Gastrocnemius medialis (tissue), 4 donors: ENCODE data around the gene AGAP3. TPM values are rescaled to one million over a fixed set of nuclear protein-coding genes. Genes with fewer than 3 reads are reported as not detected.

Source experiments
- ATAC-seq, 2 donors: fragments of 150-250 bp; one replicate each; pipeline ENCODE4 v1.9.1; 2016
- DNase-seq, 2 donors: peaks; one replicate each; pipeline ENCODE4 v3.0.0-alpha.2; 2019
- H3K27ac ChIP-seq, 4 donors: fragments of 200-600 bp; sonication (generic); 1 replicate in 1 of 4; 2 replicates in 3 of 4; pipeline ENCODE4 v1.5.1; 2016 to 2018; ENCODE audit warnings: mild to moderate bottlenecking in 2 of 4, moderate library complexity in 1 of 4
- H3K27me3 ChIP-seq, 3 donors: fragments of 200-600 bp; sonication (generic) in 2 of 3; 1 replicate in 1 of 3; 2 replicates in 2 of 3; pipeline versions ENCODE4 v1.5.1 to v1.6.0; 2016 to 2019; ENCODE audit warnings: mild to moderate bottlenecking in 1 of 3, moderate library complexity in 1 of 3
- H3K36me3 ChIP-seq, 2 donors: fragments of 200-600 bp; sonication (generic) in 1 of 2; one replicate each; pipeline ENCODE4 v1.5.1; 2017 to 2018
- H3K4me1 ChIP-seq, 2 donors: fragments of 200-600 bp; sonication (generic) in 1 of 2; one replicate each; pipeline ENCODE4 v1.5.1; 2016 to 2017; ENCODE audit warnings: mild to moderate bottlenecking in 2 of 2
- H3K4me3 ChIP-seq, 4 donors: fragments of 200-600 bp; sonication (generic) in 3 of 4; 1 replicate in 1 of 4; 2 replicates in 3 of 4; pipeline ENCODE4 v1.5.1; 2016 to 2019; ENCODE audit warnings: mild to moderate bottlenecking in 2 of 4
- H3K9me3 ChIP-seq, 3 donors: fragments of 200-600 bp; sonication (generic) in 2 of 3; 1 replicate in 1 of 3; 2 replicates in 2 of 3; pipeline ENCODE4 v1.5.1; 2016 to 2019
- POLR2A ChIP-seq, 2 donors: fragments of 450-650 bp; IDR thresholded peaks; one replicate each; pipeline ENCODE4 v1.6.1; 2017; ENCODE audit warnings: antibody characterized with exemption in 2 of 2, mild to moderate bottlenecking in 2 of 2, moderate library complexity in 2 of 2
- in situ Hi-C, 4 donors: fragments of 200-750 bp; cut with MboI; loops; one replicate each; pipeline versions ENCODE4 v1.15.0 to v1.8.0; 2017; ENCODE audit warnings: low sequenced_read_pairs in 4 of 4
- intact Hi-C: fragments of 100-400 bp; cut with DNase I; formaldehyde crosslinking; loops from one replicate; pipeline ENCODE4 v1.15.1; 2023; ENCODE audit warnings: low total_unique reads
- total RNA-seq, 4 donors: library from RNA; depleted of rRNA; stranded (reverse); fragments of >200 nt; gene quantifications; one replicate each; pipeline versions ENCODE4 v1.1.0 to v1.2.3, GENCODE V29; 2016
- TF ChIP-seq, protein P1 (sequence below), 5 experiments: fragments of 450-650 bp in 3 of 5; fragments of 200-600 bp in 2 of 5; sonication (generic) in 2 of 5; IDR thresholded peaks in 4 of 5; conservative IDR thresholded peaks in 1 of 5; 1 replicate in 4 of 5; 2 replicates in 1 of 5; pipeline ENCODE4 v1.5.1; 2016 to 2019; ENCODE audit warnings: antibody characterized with exemption in 5 of 5, mild to moderate bottlenecking in 3 of 5, moderate library complexity in 3 of 5

AGAP3 gene
- total RNA-seq, 4 donors from 2014 or later: 31.1 to 65.3 (median 36.3) TPM

DNA sequence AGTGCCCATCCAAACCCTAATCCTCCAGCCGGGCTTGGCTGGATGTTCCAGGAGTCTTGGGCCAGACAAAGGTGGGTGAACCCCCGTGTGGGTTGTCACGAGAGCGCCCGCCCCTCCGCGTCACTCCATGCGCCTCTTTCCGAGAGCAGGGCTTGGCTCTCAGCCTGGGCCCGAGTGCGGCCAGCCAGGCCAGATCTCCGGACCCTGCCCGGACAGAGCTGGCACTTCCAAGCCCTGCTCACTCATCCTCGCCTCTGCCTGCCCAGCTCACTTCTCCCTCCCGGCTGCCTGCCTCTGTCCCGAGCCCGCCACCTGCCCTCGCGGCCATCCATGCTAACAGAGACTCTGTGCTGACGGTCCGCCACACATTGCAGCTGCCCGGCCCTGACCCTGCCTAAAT is 34.6 kb downstream of the AGAP3 start:
- no peak overlapping the region for H3K27ac ChIP-seq
- ATAC-seq (no peak), DNase-seq (no peak)
- in situ Hi-C loops (loop anchor here in 2 of 4 donors (10.0 kb wide), 1 partner anchor 54 kb away; no protein-coding TSS in a partner anchor), intact Hi-C loops (no loop called here)
- TF ChIP-seq POLR2A (IDR thresholded peaks at IDR 0.05): no peak
- TF ChIP-seq, protein P1, sequence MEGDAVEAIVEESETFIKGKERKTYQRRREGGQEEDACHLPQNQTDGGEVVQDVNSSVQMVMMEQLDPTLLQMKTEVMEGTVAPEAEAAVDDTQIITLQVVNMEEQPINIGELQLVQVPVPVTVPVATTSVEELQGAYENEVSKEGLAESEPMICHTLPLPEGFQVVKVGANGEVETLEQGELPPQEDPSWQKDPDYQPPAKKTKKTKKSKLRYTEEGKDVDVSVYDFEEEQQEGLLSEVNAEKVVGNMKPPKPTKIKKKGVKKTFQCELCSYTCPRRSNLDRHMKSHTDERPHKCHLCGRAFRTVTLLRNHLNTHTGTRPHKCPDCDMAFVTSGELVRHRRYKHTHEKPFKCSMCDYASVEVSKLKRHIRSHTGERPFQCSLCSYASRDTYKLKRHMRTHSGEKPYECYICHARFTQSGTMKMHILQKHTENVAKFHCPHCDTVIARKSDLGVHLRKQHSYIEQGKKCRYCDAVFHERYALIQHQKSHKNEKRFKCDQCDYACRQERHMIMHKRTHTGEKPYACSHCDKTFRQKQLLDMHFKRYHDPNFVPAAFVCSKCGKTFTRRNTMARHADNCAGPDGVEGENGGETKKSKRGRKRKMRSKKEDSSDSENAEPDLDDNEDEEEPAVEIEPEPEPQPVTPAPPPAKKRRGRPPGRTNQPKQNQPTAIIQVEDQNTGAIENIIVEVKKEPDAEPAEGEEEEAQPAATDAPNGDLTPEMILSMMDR (IDR thresholded peaks at IDR 0.05 in 4 of 5, conservative IDR thresholded peaks at IDR 0.05 in 1 of 5): no peak
- no peaks in the 10 kb centered on the region for H3K27me3 ChIP-seq
- H3K4me1 ChIP-seq: peaks cover 4 to 17% of the 10 kb centered on the region in 2 donors
- H3K36me3 ChIP-seq: peaks cover 0 to 37% of the 10 kb centered on the region in 2 donors
- H3K4me3 ChIP-seq: no peak overlapping the region
- H3K9me3 ChIP-seq: no peaks in the 10 kb centered on the region

DNA sequence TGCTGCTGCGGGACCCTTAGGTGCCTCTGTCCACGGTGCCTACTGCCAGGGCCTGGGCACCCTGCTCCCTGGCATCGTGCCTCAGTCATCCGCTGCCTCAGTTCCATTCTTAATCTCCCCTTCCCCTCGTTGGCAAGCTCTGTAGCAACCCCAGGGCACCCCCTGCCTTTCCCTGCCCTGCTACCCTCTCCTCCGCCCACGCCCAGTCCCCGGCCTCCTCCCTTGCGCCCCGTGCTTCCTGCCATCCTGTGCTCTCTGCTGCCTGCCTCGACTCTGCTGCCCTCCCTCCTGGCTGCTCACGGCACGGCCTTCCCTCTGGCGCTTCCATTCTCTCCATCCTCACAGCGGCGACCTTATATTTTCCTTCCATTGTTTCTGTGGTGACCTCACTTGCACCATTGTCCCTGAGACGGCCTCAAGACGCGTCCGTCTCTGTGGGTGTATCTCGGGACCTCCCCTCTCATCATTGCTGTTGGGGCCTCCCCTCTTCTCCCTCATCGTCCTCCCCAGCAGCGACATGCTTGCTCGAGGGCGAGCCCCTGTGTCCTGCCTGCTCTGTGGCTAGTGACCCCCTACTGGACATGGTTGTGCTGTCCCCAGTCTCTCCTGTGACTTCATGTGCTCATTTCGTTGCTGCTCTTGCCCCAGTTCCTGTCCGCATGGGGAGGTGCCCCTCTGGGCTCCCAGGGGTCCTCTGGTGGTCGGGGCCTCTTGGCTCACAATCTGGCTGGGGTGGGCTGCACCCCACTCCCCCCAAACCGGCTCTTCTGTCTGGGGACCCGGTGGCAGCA is 35.3 kb downstream of the AGAP3 start:
- H3K36me3 ChIP-seq: peaks cover 0 to 37% of the 10 kb centered on the region in 2 donors
- intact Hi-C loops: no loop called here
- no peak for TF ChIP-seq POLR2A (IDR thresholded peaks at IDR 0.05)
- TF ChIP-seq, protein P1 (IDR thresholded peaks at IDR 0.05 in 4 of 5, conservative IDR thresholded peaks at IDR 0.05 in 1 of 5): no peak
- in situ Hi-C loops: loop anchor here in 2 of 4 donors (10.0 kb wide), 1 partner anchor 53 kb away; no protein-coding TSS in a partner anchor
- DNase-seq (no peak), ATAC-seq (no peak)
- H3K4me3 ChIP-seq: no peak overlapping the region
- no peaks in the 10 kb centered on the region for H3K27me3 ChIP-seq
- no peaks in the 10 kb centered on the region for H3K9me3 ChIP-seq
- no peak overlapping the region for H3K27ac ChIP-seq
- peaks cover 4 to 22% of the 10 kb centered on the region in 2 donors for H3K4me1 ChIP-seq

DNA sequence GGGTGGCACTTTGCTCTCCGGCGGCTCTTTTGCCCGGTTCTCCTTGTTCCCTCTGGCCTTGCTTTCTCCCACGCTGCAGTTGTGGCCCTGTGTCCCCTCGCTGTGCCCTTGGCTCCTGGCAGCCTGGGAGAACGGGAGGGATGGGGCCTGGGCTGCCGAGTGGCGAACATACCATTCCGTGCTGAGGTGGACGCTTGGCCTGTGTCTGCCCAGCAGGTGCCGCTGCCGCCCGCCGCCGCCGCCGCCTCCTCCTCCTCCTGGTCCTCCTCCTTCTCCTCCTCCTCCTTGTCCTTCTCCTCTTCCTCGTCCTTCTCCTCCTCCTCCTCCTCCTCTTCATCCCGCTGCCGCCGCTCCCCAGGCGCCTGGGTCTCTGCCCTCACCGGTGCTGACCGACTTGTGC is 36.0 kb downstream of the AGAP3 start:
- Histone ChIP-seq H3K36me3 (peaks cover 0 to 37% of the 10 kb centered on the region in 2 donors), H3K27me3 (no peaks in the 10 kb centered on the region), H3K9me3 (no peaks in the 10 kb centered on the region), H3K4me3 (no peak overlapping the region), H3K4me1 (peaks cover 4 to 22% of the 10 kb centered on the region in 2 donors), H3K27ac (no peak overlapping the region)
- no peak for DNase-seq
- no peak for ATAC-seq
- in situ Hi-C loops (loop anchor here in 2 of 4 donors (10.0 kb wide), 1 partner anchor 53 kb away; no protein-coding TSS in a partner anchor), intact Hi-C loops (no loop called here)
- TF ChIP-seq POLR2A (IDR thresholded peaks at IDR 0.05): no peak
- TF ChIP-seq, protein P1 (IDR thresholded peaks at IDR 0.05 in 4 of 5, conservative IDR thresholded peaks at IDR 0.05 in 1 of 5): no peak

DNA sequence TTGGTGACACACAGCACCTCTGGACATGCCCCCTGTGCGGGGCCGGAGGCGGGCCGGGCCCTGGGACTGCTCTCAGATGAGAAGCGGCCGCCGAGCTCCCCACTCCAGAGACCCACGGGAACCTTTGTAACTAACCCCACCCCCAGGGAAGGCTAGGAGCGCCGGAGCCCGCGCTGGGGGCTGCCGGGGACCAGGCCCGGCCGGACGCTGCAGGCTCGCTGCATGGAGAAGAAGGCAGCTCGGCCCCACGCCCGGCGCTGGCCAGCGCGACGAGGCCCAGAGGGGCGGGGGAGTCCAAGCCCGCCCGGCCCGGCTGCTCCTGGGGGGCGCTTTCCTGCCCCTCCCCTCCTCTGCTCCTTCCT is 36.5 kb downstream of the AGAP3 start:
- in situ Hi-C loops (loop anchor here in 2 of 4 donors (10.0 kb wide), 1 partner anchor 52 kb away; no protein-coding TSS in a partner anchor), intact Hi-C loops (no loop called here)
- ATAC-seq (no peak), DNase-seq (no peak)
- Histone ChIP-seq H3K27me3 (no peaks in the 10 kb centered on the region), H3K27ac (no peak overlapping the region), H3K4me3 (no peak overlapping the region), H3K36me3 (peaks cover 0 to 34% of the 10 kb centered on the region in 2 donors), H3K4me1 (peaks cover 4 to 22% of the 10 kb centered on the region in 2 donors), H3K9me3 (no peaks in the 10 kb centered on the region)
- TF ChIP-seq, protein P1 (IDR thresholded peaks at IDR 0.05 in 4 of 5, conservative IDR thresholded peaks at IDR 0.05 in 1 of 5): no peak
- no peak for TF ChIP-seq POLR2A (IDR thresholded peaks at IDR 0.05)
